Psoas muscle (tissue), 8 donors: ENCODE results near the gene ORC3. TPM values are rescaled to one million over a fixed set of nuclear protein-coding genes. Genes with fewer than 3 reads are reported as not detected.
A peak's percentile ranks its signal among the peaks of the same experiment; 100 is the strongest.

Source experiments
- ATAC-seq, 4 donors: fragments of 200-7000 bp; cut with Tn5 transposase; one replicate each; pipeline ENCODE4 v1.9.1; 2020; ENCODE audit warnings: moderate library complexity in 3 of 4, mild to moderate bottlenecking in 2 of 4
- DNase-seq, 2 donors: peaks; one replicate each; pipeline ENCODE4 v3.0.0-alpha.2; 2020
- H3K27ac ChIP-seq: fragments of 200-600 bp; one replicate; pipeline ENCODE4 v1.8.0; 2022
- H3K27me3 ChIP-seq, 3 donors: fragments of 200-600 bp in 1 of 3; one replicate each; pipeline versions ENCODE4 v1.6.1 to v1.8.0; 2013 to 2022; ENCODE audit warnings: low read length in 2 of 3, mild to moderate bottlenecking in 2 of 3, moderate library complexity in 1 of 3; ENCODE audit not compliant: insufficient read depth in 3 of 3
- H3K36me3 ChIP-seq, 2 donors: fragments of 200-600 bp in 1 of 2; one replicate each; pipeline versions ENCODE4 v1.6.1 to v1.8.0; 2013 to 2022; ENCODE audit warnings: low read depth in 1 of 2, mild to moderate bottlenecking in 1 of 2, moderate library complexity in 1 of 2; ENCODE audit not compliant: insufficient read depth in 1 of 2
- H3K4me1 ChIP-seq: fragments of 200-600 bp; one replicate; pipeline ENCODE4 v1.8.0; 2022
- H3K4me3 ChIP-seq: fragments of 200-600 bp; one replicate; pipeline ENCODE4 v1.8.0; 2022; ENCODE audit warnings: mild to moderate bottlenecking
- H3K9me3 ChIP-seq: fragments of 200-600 bp; one replicate; pipeline ENCODE4 v1.8.0; 2022
- WGBS, 3 donors: extraction: QIAGEN DNeasy Blood & Tissue Kit; methylation state at CpG; one replicate each; pipeline versions ENCODE4 v1.1.6 to v1.1.7; 2013; 5-methylcytosine and 5-hydroxymethylcytosine counted together
- intact Hi-C, 2 donors: fragments of 100-400 bp; cut with DNase I; formaldehyde crosslinking; loops; one replicate each; pipeline versions ENCODE4 v1.11.0 to v1.14.2; 2022
- polyA plus RNA-seq, 3 donors: library from polyadenylated mRNA; stranded (reverse); fragments of 200-250 nt; gene quantifications; one replicate each; pipeline ENCODE4 v1.2.3, GENCODE V29; 2013
- total RNA-seq, 4 donors: library from RNA; stranded (reverse); fragmentation: NEBNext Ultra II Directional in 2 of 4; extraction: Animal tissue kit (Norgen Biotek cat#: 25700) in 2 of 4; gene quantifications; one replicate each; pipeline versions ENCODE4 v1.2.1 to v1.2.4, GENCODE V29; 2021 to 2023
- TF ChIP-seq, protein P1 (sequence below): fragments of 200-600 bp; IDR thresholded peaks from one replicate; pipeline ENCODE4 v1.8.0; 2022; ENCODE audit warnings: antibody characterized with exemption
- donor health status: healthy with polysubstance abuse.
- donor health status: DM: no; HTN: no; CAD: no; lungs with moderate emphysema.
- donor health status: Bipolar disorder and iron deficiency.
- donor health status: healthy.
- donor health status: DM: yes; HTN: yes; CAD: no.
- donor health status: DM: no; HTN: no; CAD: no.
- donor health status: DM: no; HTN: no; CAD: no.
- donor health status: DM: yes; HTN: yes; CAD: no.

ORC3 gene
- total and polyA plus RNA-seq, 7 donors = 14.5 to 44.0 (median 19.6) TPM

GRCh38 chr6:87670707-87671106 lies 80.8 kb downstream of the ORC3 start:
- DNase-seq (no peak), ATAC-seq (no peak)
- no peaks in the 10 kb centered on the region for H3K27me3 ChIP-seq
- H3K4me3 ChIP-seq = no peak overlapping the region
- H3K9me3 ChIP-seq = no peaks in the 10 kb centered on the region
- WGBS, 3 donors = 40 to 64% (median 55%) methylated on average over 2 of the region's 2 CpGs
- H3K4me1 ChIP-seq = peaks cover 44% of the 10 kb centered on the region
- H3K36me3 ChIP-seq = peaks cover 9 to 52% of the 10 kb centered on the region in 2 donors
- intact Hi-C loops = no loop called here
- H3K27ac ChIP-seq = peak overlapping the region; percentile 72
- TF ChIP-seq, protein P1, sequence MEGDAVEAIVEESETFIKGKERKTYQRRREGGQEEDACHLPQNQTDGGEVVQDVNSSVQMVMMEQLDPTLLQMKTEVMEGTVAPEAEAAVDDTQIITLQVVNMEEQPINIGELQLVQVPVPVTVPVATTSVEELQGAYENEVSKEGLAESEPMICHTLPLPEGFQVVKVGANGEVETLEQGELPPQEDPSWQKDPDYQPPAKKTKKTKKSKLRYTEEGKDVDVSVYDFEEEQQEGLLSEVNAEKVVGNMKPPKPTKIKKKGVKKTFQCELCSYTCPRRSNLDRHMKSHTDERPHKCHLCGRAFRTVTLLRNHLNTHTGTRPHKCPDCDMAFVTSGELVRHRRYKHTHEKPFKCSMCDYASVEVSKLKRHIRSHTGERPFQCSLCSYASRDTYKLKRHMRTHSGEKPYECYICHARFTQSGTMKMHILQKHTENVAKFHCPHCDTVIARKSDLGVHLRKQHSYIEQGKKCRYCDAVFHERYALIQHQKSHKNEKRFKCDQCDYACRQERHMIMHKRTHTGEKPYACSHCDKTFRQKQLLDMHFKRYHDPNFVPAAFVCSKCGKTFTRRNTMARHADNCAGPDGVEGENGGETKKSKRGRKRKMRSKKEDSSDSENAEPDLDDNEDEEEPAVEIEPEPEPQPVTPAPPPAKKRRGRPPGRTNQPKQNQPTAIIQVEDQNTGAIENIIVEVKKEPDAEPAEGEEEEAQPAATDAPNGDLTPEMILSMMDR = no peak

DNA sequence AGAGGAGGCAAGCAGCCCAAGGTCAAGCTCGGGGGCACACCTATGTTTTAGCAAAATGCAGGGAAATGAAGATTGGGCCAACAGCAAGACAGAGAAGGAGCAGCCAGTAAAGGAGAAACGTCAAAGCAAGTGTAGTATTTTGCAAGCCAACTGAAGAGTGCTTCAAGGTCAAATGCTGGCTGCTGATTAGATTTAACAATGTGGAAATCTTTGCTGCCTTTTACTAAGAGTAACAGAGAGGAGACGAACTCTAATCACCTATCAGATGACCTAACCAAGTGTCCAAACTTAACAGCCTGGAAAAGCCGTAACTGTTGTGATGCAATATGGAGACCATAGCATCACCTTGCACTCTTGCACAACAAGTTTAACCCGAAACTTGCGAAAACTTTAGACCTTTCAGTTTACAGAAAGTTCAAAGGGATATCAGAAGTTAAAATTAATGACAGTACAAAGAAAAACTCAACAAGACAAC lies 81.7 kb downstream of the ORC3 start:
- peak overlapping the region; percentile 72 for H3K27ac ChIP-seq
- H3K9me3 ChIP-seq = no peaks in the 10 kb centered on the region
- TF ChIP-seq, protein P1 = no peak
- no peak for DNase-seq
- H3K4me3 ChIP-seq = no peak overlapping the region
- intact Hi-C loops = no loop called here
- H3K4me1 ChIP-seq = peaks cover 45% of the 10 kb centered on the region
- H3K36me3 ChIP-seq = peaks cover 9 to 55% of the 10 kb centered on the region in 2 donors
- no peaks in the 10 kb centered on the region for H3K27me3 ChIP-seq
- peak; percentile 77 to 88 (median 86) for ATAC-seq
- 28 to 48% (median 39%) methylated on average over 6 of the region's 6 CpGs for WGBS, 3 donors

DNA sequence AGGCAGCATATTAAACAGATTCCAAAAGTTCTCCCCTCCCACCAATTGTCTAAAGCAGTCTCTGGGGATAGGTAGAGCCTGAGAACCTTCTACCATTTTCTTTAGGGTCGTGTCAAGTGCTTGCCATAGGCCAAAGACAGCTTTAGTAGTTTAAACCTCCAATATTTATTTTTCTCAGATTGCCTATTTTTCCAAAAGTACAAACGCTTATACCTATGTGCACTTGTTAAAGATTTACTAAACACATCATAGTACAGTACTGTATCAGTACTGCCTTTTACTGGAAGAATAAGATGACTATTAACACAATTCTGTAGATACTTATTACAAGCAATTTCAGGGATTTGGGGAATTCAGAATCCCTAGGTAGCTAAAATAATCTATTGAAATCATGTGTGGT lies 82.7 kb downstream of the ORC3 start:
- H3K27me3 ChIP-seq = no peaks in the 10 kb centered on the region
- H3K4me3 ChIP-seq = no peak overlapping the region
- peak in 1 of 4 donors; percentile 1 for ATAC-seq
- H3K9me3 ChIP-seq = no peaks in the 10 kb centered on the region
- intact Hi-C loops = no loop called here
- DNase-seq = no peak
- H3K27ac ChIP-seq = peak overlapping the region; percentile 72
- H3K4me1 ChIP-seq = peaks cover 45% of the 10 kb centered on the region
- peaks cover 9 to 56% of the 10 kb centered on the region in 2 donors for H3K36me3 ChIP-seq
- 85 to 91% (median 88%) methylated on average over 2 of the region's 2 CpGs for WGBS, 3 donors
- TF ChIP-seq, protein P1 = no peak

GRCh38 chr6:87673237-87673636 lies 83.3 kb downstream of the ORC3 start:
- intact Hi-C loops = no loop called here
- DNase-seq = no peak
- WGBS, 3 donors = 95 to 97% (median 96%) methylated on average over 5 of the region's 5 CpGs
- H3K4me3 ChIP-seq = no peak overlapping the region
- ATAC-seq = no peak
- H3K4me1 ChIP-seq = peaks cover 45% of the 10 kb centered on the region
- TF ChIP-seq, protein P1 = no peak
- peak overlapping the region; percentile 72 for H3K27ac ChIP-seq
- peaks cover 9 to 62% of the 10 kb centered on the region in 2 donors for H3K36me3 ChIP-seq
- no peaks in the 10 kb centered on the region for H3K27me3 ChIP-seq
- no peaks in the 10 kb centered on the region for H3K9me3 ChIP-seq

GRCh38 chr6:87674290-87674689 lies 84.4 kb downstream of the ORC3 start:
- H3K27me3 ChIP-seq = no peaks in the 10 kb centered on the region
- DNase-seq = no peak
- TF ChIP-seq, protein P1 = no peak
- peak overlapping the region; percentile 72 for H3K27ac ChIP-seq
- no peak for ATAC-seq
- H3K9me3 ChIP-seq = no peaks in the 10 kb centered on the region
- peaks cover 45% of the 10 kb centered on the region for H3K4me1 ChIP-seq
- intact Hi-C loops = no loop called here
- no peak overlapping the region for H3K4me3 ChIP-seq
- H3K36me3 ChIP-seq = peaks cover 12 to 69% of the 10 kb centered on the region in 2 donors
